K562 (cell line): ENCODE measurements around the gene LITAF. TPM values are rescaled to one million over a fixed set of nuclear protein-coding genes. Genes with fewer than 3 reads are reported as not detected.

Experiments used
- ATAC-seq: fragments of 200-7000 bp; cut with Tn5 transposase; 3 replicates; pipeline ENCODE4 v1.9.1; 2020; ENCODE audit warnings: moderate library complexity
- BruUV-seq: library from RNA; stranded (reverse); fragments of 400-500 nt; replicated peaks from 2 replicates; lab custom pipeline; 2021; lab: Mats Ljungman, UMichigan
- CTCF ChIA-PET: fragments of 300-600 bp; formaldehyde crosslinking; extraction: SDS; loops from one replicate; lab custom pipeline; 2021; ENCODE audit warnings: low intra/inter-chr PET ratio; lab: Yijun Ruan, JAX
- POLR2A ChIA-PET: fragments of 300-600, 350-650 bp; sonication (Branson Sonifier 250); formaldehyde crosslinking; extraction: SDS; loops from one replicate; lab custom pipeline; 2021; ENCODE audit warnings: antibody characterized with exemption, inconsistent platforms; lab: Yijun Ruan, JAX
- DNase-seq, 4 experiments: peaks; one replicate each; pipeline versions ENCODE4 v3.0.0 to v3.0.0-alpha.2; 2011 to 2018; ENCODE audit warnings: low spot score in 3 of 4, mixed read lengths in 3 of 4; ENCODE audit errors: extremely low read depth in 1 of 4
- FAIRE-seq: peaks from 2 replicates; lab custom pipeline; 2011; peaks lifted over from hg19 to GRCh38; lab: Jason Lieb, UNC
- H2AFZ ChIP-seq: 2 replicates; pipeline ENCODE4 v1.6.0; 2011; ENCODE audit warnings: low read depth, low read length, control low read depth, inconsistent platforms
- H3K27ac ChIP-seq: fragments of 200-600 bp; 3 replicates; pipeline ENCODE4 v1.8.0; 2011; ENCODE audit warnings: low read depth, mild to moderate bottlenecking, control low read depth, inconsistent platforms, low read length, moderate library complexity, mixed read lengths; ENCODE audit errors: extremely low read depth
- H3K27me3 ChIP-seq, 2 experiments: fragments of 300-600 bp in 1 of 2; 2 replicates in 1 of 2; 3 replicates in 1 of 2; pipeline versions ENCODE4 v1.6.0 to v1.8.0; 2011; ENCODE audit warnings: inconsistent platforms in 2 of 2, low read length in 2 of 2, mild to moderate bottlenecking in 1 of 2, mixed read lengths in 1 of 2, moderate library complexity in 1 of 2; ENCODE audit not compliant: control insufficient read depth in 2 of 2, insufficient read depth in 2 of 2
- H3K36me3 ChIP-seq: fragments of 300-600 bp; 3 replicates; pipeline ENCODE4 v1.8.0; 2011; ENCODE audit warnings: mild to moderate bottlenecking, low read length, inconsistent platforms; ENCODE audit not compliant: control insufficient read depth, insufficient read depth
- H3K4me1 ChIP-seq, 2 experiments: fragments of 200-600 bp in 1 of 2; replicated peaks in 1 of 2; 2 replicates in 1 of 2; 3 replicates in 1 of 2; pipeline versions ENCODE4 v1.5.1 to v1.8.0; 2011; ENCODE audit warnings: inconsistent platforms in 2 of 2, low read length in 2 of 2, mild to moderate bottlenecking in 1 of 2, mixed read lengths in 1 of 2, moderate library complexity in 1 of 2; ENCODE audit not compliant: control insufficient read depth in 2 of 2, insufficient read depth in 2 of 2
- H3K4me2 ChIP-seq: 2 replicates; pipeline ENCODE4 v1.6.1; 2011; ENCODE audit warnings: low read length, control low read depth, inconsistent platforms, mixed read lengths; ENCODE audit not compliant: insufficient read depth
- H3K4me3 ChIP-seq: fragments of 200-600 bp; sonication (generic), shearing (Covaris generic); 2 replicates; pipeline ENCODE4 v1.5.1; 2016; ENCODE audit warnings: control low read depth, inconsistent platforms
- H3K79me2 ChIP-seq: fragments of 200-600 bp; 3 replicates; pipeline ENCODE4 v1.8.0; 2011; ENCODE audit warnings: low read length, inconsistent platforms; ENCODE audit not compliant: control insufficient read depth, insufficient read depth
- H3K9ac ChIP-seq, 2 experiments: 2 replicates each; pipeline versions ENCODE4 v1.6.0 to v1.6.1; 2011; ENCODE audit warnings: low read depth in 2 of 2, low read length in 2 of 2, control low read depth in 1 of 2, inconsistent platforms in 1 of 2, mild to moderate bottlenecking in 1 of 2, mixed read lengths in 1 of 2; ENCODE audit not compliant: insufficient read depth in 1 of 2
- H3K9me1 ChIP-seq: one replicate; pipeline ENCODE4 v1.6.0; 2011; ENCODE audit warnings: inconsistent platforms, mild to moderate bottlenecking, low read length, moderate library complexity; ENCODE audit not compliant: control insufficient read depth, insufficient read depth
- H3K9me3 ChIP-seq: replicated peaks from 2 replicates; pipeline ENCODE4 v1.5.1; 2011; ENCODE audit warnings: low read depth, low read length, inconsistent platforms; ENCODE audit not compliant: control insufficient read depth, insufficient read depth
- H4K20me1 ChIP-seq: replicated peaks from 2 replicates; pipeline ENCODE4 v1.6.1; 2011; ENCODE audit warnings: low read length, inconsistent platforms, mixed read lengths; ENCODE audit not compliant: control insufficient read depth, insufficient read depth
- DDX20 ChIP-seq: fragments of 450-650 bp; IDR thresholded peaks from 2 replicates; pipeline ENCODE4 v1.6.1; 2016; ENCODE audit warnings: missing genetic modification characterization, low read depth, mild to moderate bottlenecking, missing compliant biosample characterization, moderate library complexity
- E2F3 ChIP-seq: fragments of 250-450 bp; sonication (Bioruptor Pico); IDR thresholded peaks from 2 replicates; pipeline ENCODE4 v1.4.0; 2020; ENCODE audit warnings: mild to moderate bottlenecking
- ERF ChIP-seq: fragments of 450-650 bp; formaldehyde crosslinking; IDR thresholded peaks from 2 replicates; pipeline ENCODE4 v1.4.0; 2020; ENCODE audit warnings: mild to moderate bottlenecking, mixed read lengths
- MAFK ChIP-seq: IDR thresholded peaks from 2 replicates; pipeline ENCODE4 v1.6.1; 2011; ENCODE audit warnings: low read length, improper control_type of control experiment
- MEIS2 ChIP-seq: fragments of 450-650 bp; IDR thresholded peaks from 2 replicates; pipeline ENCODE4 v1.6.1; 2014; ENCODE audit warnings: mild to moderate bottlenecking; ENCODE audit not compliant: partially characterized antibody
- MTA1 ChIP-seq: fragments of 450-650 bp; IDR thresholded peaks from 2 replicates; pipeline ENCODE4 v1.6.1; 2017; ENCODE audit warnings: borderline replicate concordance
- MTA3 ChIP-seq: fragments of 450-650 bp; formaldehyde crosslinking; IDR thresholded peaks from 2 replicates; pipeline ENCODE4 v1.6.1; 2017; ENCODE audit warnings: mild to moderate bottlenecking, borderline replicate concordance
- PHTF2 ChIP-seq: fragments of 250-450 bp; sonication (Bioruptor Pico); IDR thresholded peaks from 2 replicates; pipeline ENCODE4 v1.5.0; 2021; ENCODE audit warnings: mild to moderate bottlenecking
- RCOR1 ChIP-seq, 2 experiments: IDR thresholded peaks; 2 replicates each; pipeline ENCODE4 v1.6.1; 2012; ENCODE audit warnings: low read depth in 2 of 2, low read length in 2 of 2, borderline replicate concordance in 1 of 2, improper control_type of control experiment in 1 of 2
- SOX6 ChIP-seq: fragments of 450-650 bp; IDR thresholded peaks from 2 replicates; pipeline ENCODE4 v1.6.1; 2014; ENCODE audit warnings: mild to moderate bottlenecking
- U2AF2 ChIP-seq: fragments of 200-400 bp; formaldehyde crosslinking; optimal IDR thresholded peaks from 2 replicates; pipeline ENCODE3; 2017; ENCODE audit warnings: low read depth, mild to moderate bottlenecking, low read length
- ZKSCAN8 ChIP-seq: fragments of 200-800 bp; sonication (Bioruptor generic); IDR thresholded peaks from 2 replicates; pipeline ENCODE4 v1.6.1; 2016; ENCODE audit warnings: missing genetic modification characterization, missing compliant biosample characterization
- ZNF239 ChIP-seq: fragments of 250-450 bp; sonication (Bioruptor Pico); IDR thresholded peaks from 2 replicates; pipeline ENCODE4 v1.4.0; 2020; ENCODE audit warnings: mild to moderate bottlenecking
- ZNF436 ChIP-seq: fragments of 250-450, 450-650 bp; sonication (Bioruptor Pico); formaldehyde crosslinking; IDR thresholded peaks from 2 replicates; pipeline ENCODE4 v1.7.0; 2020; ENCODE audit warnings: mild to moderate bottlenecking
- WGBS: fragments of 100-300 bp; shearing (Covaris generic); methylation state at CpG from one replicate; pipeline ENCODE4 v1.1.6; 2016; ENCODE audit warnings: low coverage, mixed read lengths; ENCODE audit not compliant: insufficient coverage; ENCODE audit errors: missing lambda C conversion rate; 5-methylcytosine and 5-hydroxymethylcytosine counted together
- in situ Hi-C: fragments of 300-500 bp; cut with MboI; formaldehyde crosslinking; loops from 4 replicates; pipeline ENCODE4 v1.15.0; 2018; ENCODE audit warnings: inconsistent platforms, mixed read lengths
- intact Hi-C: fragments of 100-400 bp; cut with micrococcal nuclease; formaldehyde crosslinking; loops from 2 replicates; pipeline ENCODE4 v1.14.2; 2022
- polyA plus RNA-seq, 8 experiments: library from polyadenylated mRNA; depleted of rRNA in 4 of 8; stranded (reverse) in 5 of 8; unstranded in 3 of 8; fragments of >200 nt; fragmentation: Nextera tagmentation in 2 of 8; fragmentation: Illumina TruSeq in 1 of 8; extraction: Ambion mirVana in 2 of 8; extraction: Trizol in 1 of 8; gene quantifications; 2 replicates each; pipeline versions ENCODE4 v1.2.1 to v1.2.3, GENCODE V29; 2011 to 2014; ENCODE audit warnings: inconsistent platforms in 1 of 8, missing spikeins in 1 of 8
- total RNA-seq, 7 experiments: library from RNA; depleted of rRNA in 6 of 7; stranded (reverse); fragments of >200 nt in 6 of 7; fragmentation: Illumina TruSeq in 2 of 7; extraction: Trizol in 2 of 7; gene quantifications; 2 replicates each; pipeline versions ENCODE4 v1.2.1 to v1.2.3, GENCODE V29; 2011 to 2021; ENCODE audit warnings: low replicate concordance in 1 of 7
- TF ChIP-seq, protein P1 (sequence below): sonication (generic); IDR thresholded peaks from 2 replicates; pipeline ENCODE4 v1.6.1; 2016
- TF ChIP-seq, protein P2 (sequence below): fragments of 250-450 bp; sonication (Bioruptor Pico); IDR thresholded peaks from 2 replicates; pipeline ENCODE4 v1.8.0; 2021; ENCODE audit warnings: mild to moderate bottlenecking, moderate library complexity

The LITAF gene
- total and polyA plus RNA-seq, 9 of the 15 experiments (the other 6 are each of a cell fraction or from before 2014, with no cell fraction given), result 4.1 to 17.8 (median 11.9) TPM

DNA sequence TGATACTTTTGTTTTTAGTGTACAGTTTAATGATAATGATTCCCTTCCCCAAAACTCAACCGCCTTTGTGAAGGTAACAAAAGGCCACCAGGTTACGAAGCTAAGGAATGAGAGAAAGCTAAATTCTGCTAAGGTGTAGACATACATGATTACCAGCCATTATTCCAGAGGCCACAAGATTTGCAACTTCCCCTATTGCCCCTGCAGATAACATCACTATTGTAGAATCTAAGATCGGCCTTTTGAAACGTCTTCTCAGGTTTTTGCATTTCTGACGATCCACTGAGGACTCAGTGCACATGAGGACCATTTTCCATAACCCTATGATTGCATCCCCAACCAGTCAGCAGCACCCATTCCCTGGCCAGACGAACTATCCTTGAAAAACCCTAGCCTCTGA is 47.6 kb upstream of the LITAF start:
- H3K9ac ChIP-seq, result no peak overlapping the region
- in situ Hi-C loops (no loop called here), intact Hi-C loops (no loop called here)
- H3K27me3 ChIP-seq, result peaks cover 3 to 37% of the 10 kb centered on the region in 2 experiments; a peak in 4 of 5 replicates
- FAIRE-seq, result no peak
- ChIA-PET POLR2A (interaction anchor here (1.3 kb wide), 1 partner anchor 31 kb away, joined by 4 read pairs; no protein-coding TSS in a partner anchor), CTCF (no interaction called here)
- TF ChIP-seq RCOR1 (IDR thresholded peaks at IDR 0.05; ENCODE audit: borderline replicate concordance in 1 of 2, low read depth in 2 of 2, low read length in 2 of 2) (peak in 1 of 2 experiments; percentile 7; a peak in 1 of 4 replicates), MEIS2 (peak; percentile 38), PHTF2 (CRISPR knock-in tag) (no peak), MTA1 (0 out of 2 replicates have a peak, but pooled peaks have one; percentile 50), SOX6 (peak; percentile 87; the same call in 1 of the 2 replicates)
- H3K36me3 ChIP-seq, result no peaks in the 10 kb centered on the region
- H2AFZ ChIP-seq, result no peak overlapping the region
- H3K9me1 ChIP-seq, result no peaks in the 10 kb centered on the region
- no peak for DNase-seq
- H4K20me1 ChIP-seq, result no peaks in the 10 kb centered on the region
- no peak overlapping the region for H3K4me3 ChIP-seq
- no peaks in the 10 kb centered on the region for H3K9me3 ChIP-seq
- no peak overlapping the region for H3K4me2 ChIP-seq
- no peak for ATAC-seq
- H3K27ac ChIP-seq, result no peak overlapping the region
- no TSS peak for BruUV-seq
- H3K4me1 ChIP-seq, result peaks cover 0 to 8% of the 10 kb centered on the region in 2 experiments; a peak in 2 of 5 replicates
- WGBS, result 12% methylated on average over 6 of the region's 6 CpGs
- H3K79me2 ChIP-seq, result no peaks in the 10 kb centered on the region

DNA sequence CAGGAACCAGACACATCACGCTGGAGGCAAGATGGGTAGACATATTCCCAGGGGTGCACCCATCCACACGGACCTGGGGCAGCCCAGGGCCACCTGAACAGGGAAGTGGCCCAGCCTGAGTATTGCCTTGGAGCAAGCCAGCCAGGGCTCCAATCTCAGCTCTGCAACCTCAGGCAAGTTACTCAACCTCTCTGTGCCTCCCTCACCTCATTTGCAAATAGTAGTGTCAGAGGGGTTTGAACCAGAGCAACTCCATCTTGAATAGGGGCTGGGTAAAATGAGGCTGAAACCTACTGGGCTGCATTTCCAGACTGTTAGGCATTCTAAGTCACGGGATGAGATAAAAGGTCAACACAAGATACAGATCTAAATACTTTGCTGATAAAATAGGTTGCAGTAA is 46.4 kb upstream of the LITAF start:
- no peak overlapping the region for H3K4me2 ChIP-seq
- no peak overlapping the region for H3K9ac ChIP-seq
- in situ Hi-C loops (no loop called here), intact Hi-C loops (no loop called here)
- BruUV-seq, result no TSS peak
- DNase-seq (no peak), ATAC-seq (no peak), FAIRE-seq (no peak)
- WGBS, result 8% methylated on average over 3 of the region's 3 CpGs
- H4K20me1 ChIP-seq, result no peaks in the 10 kb centered on the region
- POLR2A ChIA-PET, result no interaction called here
- peaks cover 3 to 37% of the 10 kb centered on the region in 2 experiments; a peak in 4 of 5 replicates for H3K27me3 ChIP-seq
- CTCF ChIA-PET, result no interaction called here
- peaks cover 5 to 8% of the 10 kb centered on the region in 2 experiments; a peak in 4 of 5 replicates for H3K4me1 ChIP-seq
- no peaks in the 10 kb centered on the region for H3K9me1 ChIP-seq
- no peak overlapping the region for H2AFZ ChIP-seq
- H3K36me3 ChIP-seq, result no peaks in the 10 kb centered on the region
- no peaks in the 10 kb centered on the region for H3K79me2 ChIP-seq
- H3K27ac ChIP-seq, result no peak overlapping the region
- no peak overlapping the region for H3K4me3 ChIP-seq
- no peaks in the 10 kb centered on the region for H3K9me3 ChIP-seq
- TF ChIP-seq ERF (CRISPR knock-in tag) (no peak), ZKSCAN8 (CRISPR knock-in tag) (no peak), E2F3 (CRISPR knock-in tag) (0 out of 2 replicates have a peak, but pooled peaks have one; percentile 27), U2AF2 (no peak), DDX20 (tag) (peak; percentile 68; the same call in 1 of the 2 replicates), MAFK (no peak), MTA3 (no peak), ZNF436 (CRISPR knock-in tag) (no peak), ZNF239 (CRISPR knock-in tag) (peak; percentile 41; the same call in 1 of the 2 replicates)
- TF ChIP-seq, protein P1, sequence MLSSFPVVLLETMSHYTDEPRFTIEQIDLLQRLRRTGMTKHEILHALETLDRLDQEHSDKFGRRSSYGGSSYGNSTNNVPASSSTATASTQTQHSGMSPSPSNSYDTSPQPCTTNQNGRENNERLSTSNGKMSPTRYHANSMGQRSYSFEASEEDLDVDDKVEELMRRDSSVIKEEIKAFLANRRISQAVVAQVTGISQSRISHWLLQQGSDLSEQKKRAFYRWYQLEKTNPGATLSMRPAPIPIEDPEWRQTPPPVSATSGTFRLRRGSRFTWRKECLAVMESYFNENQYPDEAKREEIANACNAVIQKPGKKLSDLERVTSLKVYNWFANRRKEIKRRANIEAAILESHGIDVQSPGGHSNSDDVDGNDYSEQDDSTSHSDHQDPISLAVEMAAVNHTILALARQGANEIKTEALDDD, result no peak
- TF ChIP-seq, protein P2, sequence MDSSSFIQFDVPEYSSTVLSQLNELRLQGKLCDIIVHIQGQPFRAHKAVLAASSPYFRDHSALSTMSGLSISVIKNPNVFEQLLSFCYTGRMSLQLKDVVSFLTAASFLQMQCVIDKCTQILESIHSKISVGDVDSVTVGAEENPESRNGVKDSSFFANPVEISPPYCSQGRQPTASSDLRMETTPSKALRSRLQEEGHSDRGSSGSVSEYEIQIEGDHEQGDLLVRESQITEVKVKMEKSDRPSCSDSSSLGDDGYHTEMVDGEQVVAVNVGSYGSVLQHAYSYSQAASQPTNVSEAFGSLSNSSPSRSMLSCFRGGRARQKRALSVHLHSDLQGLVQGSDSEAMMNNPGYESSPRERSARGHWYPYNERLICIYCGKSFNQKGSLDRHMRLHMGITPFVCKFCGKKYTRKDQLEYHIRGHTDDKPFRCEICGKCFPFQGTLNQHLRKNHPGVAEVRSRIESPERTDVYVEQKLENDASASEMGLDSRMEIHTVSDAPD (CRISPR knock-in tag), result no peak
